HepG2 (cell line): ENCODE measurements around the gene TUBGCP6. TPM values are rescaled to one million over a fixed set of nuclear protein-coding genes. Genes with fewer than 3 reads are reported as not detected.
A peak's percentile ranks its signal among the peaks of the same experiment; 100 is the strongest.

Experiments used
- JDP2 ChIP-seq: sonication (generic); formaldehyde crosslinking; IDR thresholded peaks from 2 replicates; pipeline ENCODE4 v1.8.1; 2022; ENCODE audit warnings: missing genetic modification reagents, borderline replicate concordance
- POLR2A ChIP-seq, 2 experiments: IDR thresholded peaks; 2 replicates each; pipeline ENCODE4 v1.6.1; 2011; ENCODE audit warnings: low read depth in 2 of 2, low read length in 2 of 2, mild to moderate bottlenecking in 1 of 2, moderate library complexity in 1 of 2; ENCODE audit not compliant: insufficient read depth in 1 of 2
- ZBTB33 ChIP-seq: sonication (generic); formaldehyde crosslinking; IDR thresholded peaks from 2 replicates; pipeline ENCODE4 v1.4.0; 2020; ENCODE audit warnings: missing genetic modification reagents
- ZNF687 ChIP-seq: sonication (generic); formaldehyde crosslinking; IDR thresholded peaks from 2 replicates; pipeline ENCODE4 v1.5.1; 2020; ENCODE audit warnings: mild to moderate bottlenecking, missing genetic modification reagents, moderate library complexity
- polyA plus RNA-seq, 8 experiments: library from polyadenylated mRNA; depleted of rRNA in 3 of 8; stranded (reverse) in 7 of 8; unstranded in 1 of 8; fragments of >200 nt; fragmentation: Illumina TruSeq in 4 of 8; extraction: Trizol in 4 of 8; gene quantifications; 2 replicates each; pipeline versions ENCODE4 v1.2.1 to v1.2.3, GENCODE V29; 2011 to 2016; ENCODE audit warnings: low read depth in 4 of 8, missing spikeins in 1 of 8, mixed read lengths in 1 of 8; ENCODE audit not compliant: insufficient read depth in 1 of 8
- total RNA-seq, 5 experiments: library from RNA; depleted of rRNA; stranded (reverse); fragments of >200 nt; fragmentation: Illumina TruSeq; extraction: Trizol; gene quantifications; 2 replicates each; pipeline ENCODE4 v1.2.3, GENCODE V29; 2016; ENCODE audit warnings: low read depth in 1 of 5
- TF ChIP-seq, protein P1 (sequence below): sonication (generic); formaldehyde crosslinking; IDR thresholded peaks from 2 replicates; pipeline ENCODE4 v1.4.0; 2020; ENCODE audit warnings: missing genetic modification reagents, borderline replicate concordance

Gene TUBGCP6
- total and polyA plus RNA-seq, 2 of the 13 experiments (the other 11 are each of a cell fraction or from before 2014, with no cell fraction given): 14.6 to 15.7 TPM

GRCh38 chr22:50218153-50218995, 26.4 kb downstream of the TUBGCP6 start (continued):
- peak; percentile 25 for TF ChIP-seq ZNF687
- TF ChIP-seq, protein P1, sequence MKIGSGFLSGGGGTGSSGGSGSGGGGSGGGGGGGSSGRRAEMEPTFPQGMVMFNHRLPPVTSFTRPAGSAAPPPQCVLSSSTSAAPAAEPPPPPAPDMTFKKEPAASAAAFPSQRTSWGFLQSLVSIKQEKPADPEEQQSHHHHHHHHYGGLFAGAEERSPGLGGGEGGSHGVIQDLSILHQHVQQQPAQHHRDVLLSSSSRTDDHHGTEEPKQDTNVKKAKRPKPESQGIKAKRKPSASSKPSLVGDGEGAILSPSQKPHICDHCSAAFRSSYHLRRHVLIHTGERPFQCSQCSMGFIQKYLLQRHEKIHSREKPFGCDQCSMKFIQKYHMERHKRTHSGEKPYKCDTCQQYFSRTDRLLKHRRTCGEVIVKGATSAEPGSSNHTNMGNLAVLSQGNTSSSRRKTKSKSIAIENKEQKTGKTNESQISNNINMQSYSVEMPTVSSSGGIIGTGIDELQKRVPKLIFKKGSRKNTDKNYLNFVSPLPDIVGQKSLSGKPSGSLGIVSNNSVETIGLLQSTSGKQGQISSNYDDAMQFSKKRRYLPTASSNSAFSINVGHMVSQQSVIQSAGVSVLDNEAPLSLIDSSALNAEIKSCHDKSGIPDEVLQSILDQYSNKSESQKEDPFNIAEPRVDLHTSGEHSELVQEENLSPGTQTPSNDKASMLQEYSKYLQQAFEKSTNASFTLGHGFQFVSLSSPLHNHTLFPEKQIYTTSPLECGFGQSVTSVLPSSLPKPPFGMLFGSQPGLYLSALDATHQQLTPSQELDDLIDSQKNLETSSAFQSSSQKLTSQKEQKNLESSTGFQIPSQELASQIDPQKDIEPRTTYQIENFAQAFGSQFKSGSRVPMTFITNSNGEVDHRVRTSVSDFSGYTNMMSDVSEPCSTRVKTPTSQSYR (CRISPR knock-in tag): peak; percentile 48; the same call in 1 of the 2 replicates
- TF ChIP-seq JDP2 (CRISPR knock-in tag): no peak
- TF ChIP-seq POLR2A (IDR thresholded peaks at IDR 0.05; ENCODE audit: insufficient read depth in 1 of 2, low read depth in 2 of 2, low read length in 2 of 2): peak in 1 of 2 experiments; percentile 28; a peak in 1 of 4 replicates
- TF ChIP-seq ZBTB33 (CRISPR knock-in tag): peak; percentile 30; the same call in 1 of the 2 replicates
